ENCODE measurements around the gene CELA2A.
"Not testable (repeated sequence)": the region's sequence is repeated elsewhere in the genome, so short reads cannot be mapped to it uniquely, and the experiment has no call there.

Gene CELA2A

DNA sequence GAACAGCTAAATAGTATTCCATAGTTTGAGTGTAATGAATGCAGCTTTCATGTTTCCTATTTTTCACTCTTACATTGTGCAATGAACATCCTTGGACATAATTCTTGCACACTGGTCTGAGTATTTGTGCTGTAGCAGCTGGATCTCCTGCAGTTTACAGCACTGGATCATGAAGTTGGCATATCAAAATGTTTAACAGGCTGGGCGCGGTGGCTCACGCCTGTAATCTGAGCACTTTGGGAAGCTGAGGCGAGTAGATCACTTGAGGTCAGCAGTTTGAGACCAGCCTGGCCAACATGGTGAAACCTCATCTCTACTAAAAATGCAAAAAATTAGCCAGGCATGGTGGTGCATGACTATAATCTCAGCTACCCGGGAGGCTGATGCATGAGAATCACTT, 14.5 kb downstream of the CELA2A start:
- not testable (repeated sequence) for DNase-seq

DNA sequence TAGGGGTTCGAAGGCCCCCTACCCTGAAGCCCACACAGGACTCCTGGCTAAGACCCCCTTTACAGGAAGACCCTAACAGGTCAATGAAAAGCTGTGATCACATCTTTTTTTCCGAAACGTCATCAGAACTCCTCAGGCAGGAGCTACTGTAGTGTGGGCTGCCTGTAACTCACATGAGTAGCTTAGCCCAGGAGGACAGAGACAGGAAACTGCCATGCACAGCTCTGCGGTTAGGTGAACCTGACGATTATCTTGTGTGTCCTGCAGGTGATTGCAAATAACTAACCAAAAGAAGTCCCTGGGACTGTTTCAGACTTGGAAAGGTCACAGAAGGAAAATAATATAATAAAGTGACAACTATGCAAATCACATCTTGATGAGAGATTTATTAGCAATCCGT, 15.2 kb downstream of the CELA2A start:
- not testable (repeated sequence) for DNase-seq

DNA sequence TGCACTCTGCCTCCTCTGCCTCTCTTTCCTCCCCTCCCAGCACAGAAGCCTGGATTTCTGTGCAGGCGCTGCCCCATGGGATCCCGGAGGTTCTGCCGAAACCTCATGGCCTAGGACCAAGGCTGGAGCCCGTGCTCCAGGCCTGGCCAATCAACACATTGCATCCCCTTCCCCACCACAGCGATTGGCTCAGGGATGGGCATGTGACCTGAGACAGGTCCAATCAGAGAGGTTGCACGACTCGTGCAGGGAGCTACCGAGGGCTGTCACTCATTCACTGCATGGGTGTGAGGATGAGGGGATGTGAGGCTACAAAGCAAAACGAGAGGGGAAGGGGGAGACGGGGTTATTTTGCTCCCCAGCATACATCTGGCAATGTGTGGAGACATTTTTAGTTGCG, 16.1 kb downstream of the CELA2A start:
- DNase-seq, result no peak

DNA sequence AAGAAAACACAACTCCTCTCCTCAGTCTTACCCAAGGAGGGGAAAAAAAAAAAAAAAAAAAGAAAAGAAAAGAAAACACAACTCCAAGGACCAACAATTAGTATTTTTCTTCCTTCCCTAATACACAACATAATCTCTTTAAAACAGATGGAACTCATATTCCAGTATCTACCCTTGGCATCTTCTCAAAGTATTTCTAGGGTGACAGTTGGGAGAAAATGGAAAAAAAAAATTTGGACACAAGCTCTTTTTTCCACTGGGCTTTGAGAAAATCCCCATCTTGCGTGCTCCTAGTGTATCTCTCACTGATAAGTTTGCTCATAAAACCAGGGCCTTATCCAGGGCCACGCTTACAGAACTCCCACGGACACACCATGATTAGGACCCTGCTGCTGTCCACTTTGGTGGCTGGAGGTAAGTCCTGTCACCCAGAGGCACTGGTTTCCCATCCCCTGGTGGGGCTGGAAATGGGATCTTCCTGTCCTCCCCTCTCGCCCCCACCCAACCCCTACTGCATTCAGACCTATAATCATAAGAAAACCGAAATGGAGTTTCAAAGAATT, 19.3 kb downstream of the CELA2A start, which contains the start of gene CELA2B:
Gene CELA2B (plus strand): TSS at position 353 of the 563 bp plus-strand sequence. CDS start 22 bp downstream, at position 375.
- DNase-seq, result no peak

DNA sequence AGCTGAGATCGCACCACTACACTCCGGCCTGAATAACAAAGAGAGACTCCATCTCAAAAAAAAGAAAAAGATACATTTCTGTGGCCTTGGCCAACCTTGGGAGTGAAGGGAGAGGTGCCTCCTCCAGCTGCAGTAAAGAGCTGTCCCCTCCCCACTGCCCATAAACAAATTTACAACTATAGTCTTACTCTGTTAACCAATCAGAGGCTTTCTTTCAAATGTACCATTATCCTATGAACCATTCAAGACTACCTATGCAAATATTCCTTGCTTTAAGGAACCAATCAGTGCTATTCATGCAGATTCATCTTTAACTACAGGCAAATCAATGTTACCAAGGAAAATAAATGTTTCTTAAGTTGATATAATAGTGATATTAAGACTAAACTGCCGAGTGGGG, 20.4 kb downstream of the CELA2A start:
- no peak for DNase-seq

DNA sequence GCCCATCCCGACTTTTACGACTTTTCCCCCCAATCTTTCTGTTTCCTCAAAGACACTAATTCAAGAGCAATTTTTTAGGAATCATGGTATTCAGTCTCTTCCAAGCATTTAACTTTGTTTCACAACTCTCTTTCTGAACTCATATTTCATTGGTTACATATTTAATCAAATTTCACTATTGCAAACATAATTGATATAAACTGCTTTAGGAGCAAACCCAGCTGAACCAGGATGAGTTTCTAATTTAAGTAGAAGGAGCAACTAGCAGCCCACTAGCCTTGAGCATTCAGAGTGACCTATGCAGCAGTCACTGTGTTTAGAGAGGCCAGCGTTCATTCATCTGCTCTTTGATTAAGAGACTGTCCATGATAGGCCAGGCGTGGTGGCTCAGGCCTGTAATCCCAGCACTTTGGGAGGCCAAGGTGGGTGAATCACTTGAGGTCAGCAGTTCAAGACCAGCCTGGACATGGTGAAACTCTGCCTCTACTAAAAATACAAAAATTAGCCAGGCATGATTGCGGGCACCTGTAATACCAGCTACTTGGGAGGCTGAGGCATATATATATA, 21.2 kb downstream of the CELA2A start:
- DNase-seq, result no peak

DNA sequence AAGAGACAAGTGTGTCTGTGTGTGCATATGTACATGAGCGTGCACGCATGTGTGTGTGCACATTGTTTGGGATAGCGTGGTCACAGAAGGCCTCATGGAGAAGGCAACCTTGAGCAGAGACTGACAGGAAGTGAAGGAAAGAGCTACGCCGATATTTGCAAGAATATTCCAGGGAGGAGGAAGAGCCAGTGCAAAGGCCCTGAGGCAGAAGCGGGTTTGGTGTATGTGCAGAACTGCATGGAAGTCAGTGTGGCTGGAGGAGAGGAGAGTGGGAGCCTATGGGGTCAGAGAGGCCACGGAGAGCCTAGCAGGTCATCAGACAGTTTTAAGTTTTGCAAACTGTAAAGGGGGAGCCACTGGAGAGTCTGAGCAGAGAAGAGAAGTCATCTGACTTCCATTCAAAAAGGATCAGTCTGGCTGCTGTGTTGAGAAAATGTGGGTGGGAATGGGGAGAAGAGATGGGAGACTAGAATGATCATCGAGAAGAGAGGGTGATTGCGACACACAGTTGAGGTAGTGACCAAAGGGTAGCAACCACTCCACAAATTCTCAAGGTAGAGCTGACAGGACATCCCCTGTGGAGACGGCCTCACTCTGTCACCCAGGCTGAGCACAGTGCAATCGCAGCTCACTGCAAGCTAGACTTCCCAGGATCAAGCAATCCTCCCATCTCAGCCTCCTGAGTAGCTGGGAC, 23.3 kb downstream of the CELA2A start:
- DNase-seq, result no peak

DNA sequence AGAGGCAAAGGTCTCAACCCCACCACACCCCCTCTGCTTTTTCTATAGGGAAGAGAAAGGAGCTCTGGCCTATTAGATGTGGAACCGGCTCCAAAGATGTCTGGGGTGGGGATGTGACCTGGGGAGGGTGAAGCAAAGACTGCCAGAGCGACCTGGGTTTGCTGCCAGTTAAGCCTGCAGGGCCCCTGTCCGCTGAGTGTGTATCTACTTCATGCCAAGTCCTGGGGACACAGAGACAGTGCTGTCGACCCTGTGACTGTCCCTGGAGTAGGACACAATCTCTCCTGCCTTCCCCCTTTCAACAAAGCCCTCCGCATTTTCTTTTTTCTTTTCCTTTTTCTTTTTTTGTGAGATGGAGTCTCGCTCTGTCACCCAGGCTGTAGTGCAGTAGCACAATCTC, 25.9 kb downstream of the CELA2A start:
- not testable (repeated sequence) for DNase-seq

DNA sequence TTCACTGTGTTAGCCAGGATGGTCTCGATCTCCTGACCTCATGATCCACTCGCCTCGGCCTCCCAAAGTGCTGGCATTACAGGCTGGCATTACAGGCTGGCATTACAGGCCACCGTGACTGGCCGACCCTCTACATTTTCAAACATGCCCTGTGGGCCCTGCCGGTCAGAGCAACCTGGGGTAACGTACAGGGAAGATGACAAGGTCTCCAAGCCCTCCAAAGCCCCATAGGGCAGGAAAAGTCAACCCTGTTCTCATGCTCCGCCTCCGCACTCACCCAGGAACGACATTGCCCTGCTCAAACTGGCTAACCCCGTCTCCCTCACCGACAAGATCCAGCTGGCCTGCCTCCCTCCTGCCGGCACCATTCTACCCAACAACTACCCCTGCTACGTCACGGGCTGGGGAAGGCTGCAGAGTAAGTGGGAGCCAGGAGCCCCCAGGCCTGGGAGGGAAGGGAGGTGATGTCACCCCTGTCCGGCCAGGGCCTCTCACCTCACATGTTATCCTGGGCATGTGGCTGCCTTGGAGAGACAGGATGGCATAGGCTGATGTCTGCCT, 26.5 kb downstream of the CELA2A start:
- DNase-seq, result not testable (repeated sequence)

DNA sequence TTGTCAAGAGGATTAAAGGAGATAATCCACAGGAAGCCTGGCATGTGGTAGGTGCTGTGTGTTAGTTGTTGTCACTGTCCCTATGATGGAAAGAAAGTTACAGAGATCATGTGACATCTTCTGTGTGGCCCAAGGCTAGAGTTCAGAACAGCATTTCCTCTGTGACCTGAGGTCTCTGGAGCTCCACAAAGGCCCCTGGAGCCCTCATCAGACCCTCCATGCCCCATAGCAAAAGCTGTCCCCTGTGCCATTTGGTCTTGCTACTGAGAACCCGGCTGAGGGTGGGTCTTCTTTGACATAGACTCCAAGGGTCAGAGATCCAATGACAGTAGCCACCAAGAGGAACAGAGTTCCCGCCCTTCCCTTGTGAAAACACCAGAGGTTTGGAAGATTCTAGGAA, 27.4 kb downstream of the CELA2A start:
- DNase-seq, result no peak

DNA sequence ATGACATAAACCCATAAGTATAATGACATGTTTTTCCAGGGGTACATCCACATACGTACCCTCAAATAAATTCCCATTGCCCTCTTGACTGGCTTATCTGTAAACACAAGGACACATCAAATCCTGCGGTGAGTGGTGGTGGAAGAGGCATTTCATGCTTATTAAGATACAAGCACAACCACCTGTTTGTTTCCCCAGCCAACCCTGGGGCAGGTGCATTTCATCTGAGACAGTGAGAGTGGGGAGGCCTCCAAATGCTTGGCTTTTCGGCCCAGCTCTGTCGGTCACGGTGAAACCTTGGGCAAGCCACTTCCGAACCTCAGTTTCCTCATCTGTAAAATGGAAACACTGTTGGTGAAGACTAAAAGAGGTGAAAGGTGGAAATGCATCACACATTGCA, 27.9 kb downstream of the CELA2A start:
- not testable (repeated sequence) for DNase-seq

DNA sequence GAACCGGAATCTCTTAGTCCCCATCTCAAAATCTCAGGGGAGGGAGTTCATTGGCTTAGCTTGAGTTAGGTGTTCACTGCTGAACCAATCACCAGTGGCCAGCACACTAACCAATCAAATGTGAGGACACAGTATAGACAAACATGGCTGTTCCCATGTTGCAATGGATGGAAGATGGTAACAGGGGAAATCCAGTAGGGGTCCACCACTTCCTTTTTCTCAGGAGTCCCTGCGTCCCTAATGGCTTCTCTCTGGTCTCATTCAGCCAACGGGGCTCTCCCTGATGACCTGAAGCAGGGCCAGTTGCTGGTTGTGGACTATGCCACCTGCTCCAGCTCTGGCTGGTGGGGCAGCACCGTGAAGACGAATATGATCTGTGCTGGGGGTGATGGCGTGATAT, 29.1 kb downstream of the CELA2A start:
- no peak for DNase-seq

DNA sequence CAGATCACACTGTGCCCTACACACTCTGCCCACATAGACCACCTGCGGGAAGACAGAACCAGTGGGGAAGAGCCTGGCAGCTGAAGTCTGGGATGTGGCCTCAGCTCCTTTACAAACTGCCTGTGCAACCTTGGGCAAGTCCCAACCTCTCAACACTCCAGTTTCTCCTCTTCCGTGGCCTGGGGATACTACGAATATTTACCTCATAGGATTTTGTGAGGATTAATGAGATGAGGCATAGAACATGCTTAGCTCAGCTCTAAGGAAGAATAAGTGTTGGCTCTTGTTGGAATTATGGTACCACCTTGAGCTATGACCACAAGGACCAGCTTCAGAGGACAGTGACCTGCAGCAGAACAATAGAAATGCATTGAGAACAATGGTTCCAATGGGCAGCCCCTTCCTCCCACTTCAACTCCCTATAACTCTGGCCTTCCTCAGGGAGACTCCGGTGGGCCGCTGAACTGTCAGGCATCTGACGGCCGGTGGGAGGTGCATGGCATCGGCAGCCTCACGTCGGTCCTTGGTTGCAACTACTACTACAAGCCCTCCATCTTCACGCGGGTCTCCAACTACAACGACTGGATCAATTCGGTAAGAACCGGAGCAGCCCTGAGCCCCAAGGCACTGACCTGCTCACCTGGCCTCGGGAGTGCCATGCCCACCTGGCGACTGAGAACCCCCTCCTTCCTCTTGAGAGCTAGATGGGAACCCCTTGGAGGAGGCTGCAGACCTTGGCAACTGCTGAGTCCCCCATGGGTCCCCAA, 30.5 kb downstream of the CELA2A start:
- DNase-seq, result not testable (repeated sequence)

DNA sequence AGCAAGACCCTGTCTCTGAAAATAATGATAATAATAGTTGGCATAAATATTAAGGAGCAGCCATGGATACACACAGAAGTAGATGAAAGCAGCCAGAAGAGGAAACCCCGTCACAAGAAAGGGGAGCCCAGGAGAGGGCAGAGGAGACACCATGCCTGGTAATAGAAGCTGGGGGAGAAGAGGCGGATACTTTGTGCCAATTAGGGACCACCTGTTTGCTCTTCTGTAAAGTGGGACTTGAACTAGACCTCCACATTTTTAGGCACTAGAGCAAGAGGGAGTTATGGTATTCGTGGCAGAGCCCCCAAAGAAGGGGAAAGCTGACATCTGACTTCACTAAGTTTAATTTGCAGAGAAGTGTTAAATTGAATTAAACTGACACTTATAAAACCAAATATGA, 31.8 kb downstream of the CELA2A start:
- DNase-seq, result no peak

DNA sequence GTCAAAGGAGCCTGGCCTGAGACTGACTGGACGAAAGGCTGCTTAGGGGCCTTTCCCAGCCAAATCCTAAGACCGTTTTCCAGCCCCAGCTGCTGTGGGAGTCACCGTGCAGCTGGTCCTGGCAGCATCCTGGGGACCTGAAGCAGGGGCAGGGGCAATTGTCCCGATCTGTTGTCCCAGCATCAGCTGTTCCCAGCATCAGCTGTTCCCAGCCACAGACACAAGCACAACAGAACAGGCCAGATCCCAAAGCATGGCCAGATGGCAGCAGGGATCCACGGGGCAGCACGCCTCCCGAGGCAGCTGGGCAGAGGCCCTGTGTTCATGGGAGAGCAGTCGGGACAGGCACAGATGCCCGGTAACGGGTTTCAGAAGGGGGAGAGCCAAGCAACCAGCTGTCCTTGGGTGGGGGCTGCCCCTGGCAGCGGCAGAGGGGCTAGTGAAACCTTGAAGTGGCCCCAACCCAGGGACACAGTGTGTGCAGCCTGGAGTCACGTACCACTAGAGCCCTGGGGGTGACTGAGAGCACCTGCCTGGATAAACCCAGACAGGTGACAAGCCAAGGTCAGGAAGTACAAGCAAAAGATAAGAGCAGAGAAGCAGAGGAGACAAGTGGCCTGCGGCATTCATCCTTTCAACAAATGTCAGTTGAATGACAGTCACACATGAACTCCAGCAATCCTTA, 32.7 kb downstream of the CELA2A start:
- peak; percentile 21 for DNase-seq

DNA sequence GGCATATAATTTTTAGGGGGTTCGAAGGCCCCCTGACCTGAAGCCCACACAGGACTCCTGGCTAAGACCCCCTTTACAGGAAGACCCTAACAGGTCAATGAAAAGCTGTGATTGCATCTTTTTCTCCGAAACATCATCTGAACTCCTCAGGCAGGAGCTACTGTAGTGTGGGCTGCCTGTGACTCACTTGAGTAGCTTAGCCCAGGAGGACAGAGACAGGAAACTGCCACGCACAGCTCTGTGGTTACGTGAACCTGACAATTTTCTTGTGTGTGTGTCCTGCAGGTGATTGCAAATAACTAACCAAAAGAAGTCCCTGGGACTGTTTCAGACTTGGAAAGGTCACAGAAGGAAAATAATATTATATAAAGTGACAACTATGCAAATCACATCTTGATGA, 34.5 kb downstream of the CELA2A start:
- not testable (repeated sequence) for DNase-seq

DNA sequence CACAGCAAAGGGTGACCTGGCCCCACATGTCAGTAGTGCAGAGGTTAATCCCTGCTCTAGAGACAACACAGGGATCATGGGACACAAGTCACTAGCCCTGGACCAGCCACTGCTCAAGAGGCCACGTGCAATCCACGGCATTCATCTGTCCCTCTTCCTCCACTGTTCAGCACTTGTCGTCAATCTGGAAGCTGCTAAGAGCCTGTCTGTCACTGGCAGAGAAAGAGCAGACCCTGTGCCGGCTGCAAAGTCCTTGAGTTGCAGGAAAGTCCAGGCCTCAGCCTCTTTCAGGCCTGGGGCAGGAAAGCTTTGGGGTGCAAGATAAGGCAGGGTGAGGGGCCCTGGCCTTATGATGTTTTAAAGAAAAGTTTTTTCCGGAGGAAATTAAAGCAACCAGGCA, 36.1 kb downstream of the CELA2A start:
- DNase-seq, result no peak

DNA sequence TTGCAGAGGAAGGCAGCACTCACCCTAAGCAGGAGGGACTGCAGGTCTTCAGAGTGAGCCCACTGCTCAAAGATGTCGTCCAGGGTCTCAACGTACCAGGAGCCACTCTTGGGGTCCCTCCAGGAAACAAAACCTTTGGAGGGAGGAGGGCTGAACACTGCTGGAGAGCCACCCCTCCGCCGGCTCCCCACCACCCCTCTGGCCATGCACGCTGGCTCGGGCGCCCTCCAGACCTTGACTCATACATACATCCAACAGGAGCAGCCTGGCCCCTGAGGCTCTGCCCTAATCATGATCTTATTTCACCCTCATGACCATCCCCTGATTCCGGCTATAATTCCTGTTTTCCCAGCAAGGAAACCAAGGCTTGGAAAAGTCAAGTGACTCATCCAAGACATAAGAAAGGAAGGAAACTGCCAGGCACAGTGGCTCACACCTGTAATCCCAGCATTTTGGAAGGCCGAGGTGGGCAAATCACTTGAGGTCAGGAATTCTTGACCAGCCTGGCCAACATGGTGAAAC, 37.4 kb downstream of the CELA2A start:
- DNase-seq, result no peak

DNA sequence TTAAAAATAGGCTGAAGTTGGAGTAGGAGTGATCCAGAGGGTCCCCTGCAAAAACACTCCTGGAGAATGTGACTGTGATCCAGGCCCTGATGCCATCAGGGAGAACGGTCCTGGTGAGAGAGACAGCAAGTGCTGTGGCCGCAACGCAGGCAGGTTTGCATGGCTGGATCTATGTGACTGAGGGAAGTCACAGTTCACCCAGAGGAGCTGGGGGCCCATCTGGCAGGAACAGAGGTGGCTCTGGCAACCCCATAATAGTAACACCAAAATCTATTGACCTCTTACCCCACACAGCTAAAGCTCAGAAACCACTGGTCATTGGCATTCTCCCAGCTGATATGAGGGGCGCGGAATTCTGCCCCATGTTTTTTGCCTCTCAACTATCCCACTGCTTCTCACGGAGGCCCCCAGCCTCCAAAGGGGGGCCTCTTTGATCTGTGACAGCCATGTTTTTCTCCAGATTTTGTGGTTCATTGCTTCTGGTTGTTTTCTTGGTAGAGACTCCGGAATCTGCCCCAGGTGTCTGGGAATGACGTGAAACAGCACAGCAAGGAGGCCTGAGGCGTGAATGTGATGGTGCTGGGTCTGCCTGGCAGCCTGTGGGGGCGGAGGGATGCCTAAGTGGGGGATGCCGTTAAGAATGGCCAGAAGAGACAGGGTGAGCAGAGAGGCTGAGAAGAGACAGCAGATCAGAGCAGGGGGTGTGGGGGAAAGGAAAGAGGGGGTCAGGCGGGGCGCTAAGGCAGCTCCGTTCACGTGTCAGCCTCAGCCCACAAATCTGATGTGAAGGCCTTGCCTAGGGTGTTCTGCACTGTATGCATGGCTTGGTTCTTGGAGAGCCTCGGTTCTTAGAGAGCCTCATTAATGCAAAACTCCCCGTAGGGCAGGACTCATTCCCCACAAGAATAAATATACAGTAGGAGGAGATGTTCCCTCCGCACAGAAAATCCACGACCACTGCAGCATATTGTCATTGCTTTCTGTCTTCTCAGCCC, 43.9 kb downstream of the CELA2A start:
- DNase-seq, result no peak

DNA sequence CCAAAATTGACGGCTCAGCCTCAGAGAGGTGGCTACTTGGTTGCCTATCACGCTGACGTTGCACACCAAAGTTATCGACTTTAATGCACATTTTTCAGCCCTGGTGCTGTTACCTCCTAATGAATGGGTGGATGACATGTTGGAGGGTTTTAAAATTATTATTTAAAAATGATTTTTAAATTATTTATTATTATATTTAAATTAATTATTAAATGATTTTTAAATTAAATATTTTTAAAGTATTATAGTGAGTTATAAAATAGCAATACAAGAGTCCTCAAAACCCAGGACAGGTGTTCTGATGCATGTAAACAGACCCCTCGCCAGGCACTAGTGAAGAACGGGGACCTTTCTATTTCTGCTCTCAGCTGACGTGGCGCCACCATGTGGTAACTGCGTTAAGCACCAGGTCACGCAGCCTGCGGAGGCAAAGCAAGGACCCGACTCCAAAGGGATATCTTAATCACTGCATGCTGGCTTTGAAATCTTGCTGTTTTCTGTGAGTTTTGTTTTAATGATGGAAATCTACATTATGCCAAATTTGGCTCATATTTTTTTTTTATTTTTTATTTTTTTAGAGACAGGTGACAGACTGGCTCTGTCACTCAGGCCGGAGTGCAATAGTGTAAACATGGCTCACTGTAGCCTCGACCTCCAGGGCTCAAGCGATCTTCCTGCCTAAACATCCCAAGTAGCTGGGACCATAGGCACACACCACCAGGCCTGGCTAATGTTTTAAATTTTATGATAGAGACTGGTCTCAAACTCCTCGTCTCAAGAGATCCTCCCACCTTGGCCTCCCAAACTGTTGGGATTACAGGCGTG, 44.9 kb downstream of the CELA2A start:
- DNase-seq, result no peak

Data from midbrain (tissue), 1 donor.